ENCODE results near the gene MCCD1. TPM values are rescaled to one million over a fixed set of nuclear protein-coding genes. Genes with fewer than 3 reads are reported as not detected.
"Not testable (repeated sequence)": the region's sequence is repeated elsewhere in the genome, so short reads cannot be mapped to it uniquely, and the experiment has no call there.

Gene MCCD1
- total and polyA plus RNA-seq, 7 donors: not detected

DNA sequence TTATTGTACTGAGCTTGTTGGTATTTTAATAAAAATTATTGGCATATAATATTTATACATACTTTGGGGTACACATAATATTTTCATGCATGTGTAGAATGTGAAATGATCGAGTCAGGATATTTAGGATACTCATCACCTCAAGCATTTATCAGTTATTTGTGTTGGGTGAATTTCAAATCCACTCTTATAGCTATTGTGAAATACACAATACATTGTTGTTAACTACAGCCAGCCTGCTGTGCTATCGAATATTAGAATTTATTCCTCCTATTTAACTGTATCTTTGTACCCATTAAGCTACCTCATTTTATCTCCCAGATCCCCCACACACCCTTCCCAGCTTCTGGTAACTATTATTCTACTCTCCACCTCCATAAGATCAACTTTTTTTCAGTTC is 45.4 kb upstream of the MCCD1 start:
- no peak for DNase-seq
- no peaks in the 10 kb centered on the region for H3K9me3 ChIP-seq
- H3K27me3 ChIP-seq: peaks cover 0 to 9% (median 0%) of the 10 kb centered on the region in 3 donors
- no peaks in the 10 kb centered on the region for H3K4me1 ChIP-seq
- H3K36me3 ChIP-seq: no peaks in the 10 kb centered on the region
- TF ChIP-seq POLR2AphosphoS5 (IDR thresholded peaks at IDR 0.05): no peak
- TF ChIP-seq, protein P1, sequence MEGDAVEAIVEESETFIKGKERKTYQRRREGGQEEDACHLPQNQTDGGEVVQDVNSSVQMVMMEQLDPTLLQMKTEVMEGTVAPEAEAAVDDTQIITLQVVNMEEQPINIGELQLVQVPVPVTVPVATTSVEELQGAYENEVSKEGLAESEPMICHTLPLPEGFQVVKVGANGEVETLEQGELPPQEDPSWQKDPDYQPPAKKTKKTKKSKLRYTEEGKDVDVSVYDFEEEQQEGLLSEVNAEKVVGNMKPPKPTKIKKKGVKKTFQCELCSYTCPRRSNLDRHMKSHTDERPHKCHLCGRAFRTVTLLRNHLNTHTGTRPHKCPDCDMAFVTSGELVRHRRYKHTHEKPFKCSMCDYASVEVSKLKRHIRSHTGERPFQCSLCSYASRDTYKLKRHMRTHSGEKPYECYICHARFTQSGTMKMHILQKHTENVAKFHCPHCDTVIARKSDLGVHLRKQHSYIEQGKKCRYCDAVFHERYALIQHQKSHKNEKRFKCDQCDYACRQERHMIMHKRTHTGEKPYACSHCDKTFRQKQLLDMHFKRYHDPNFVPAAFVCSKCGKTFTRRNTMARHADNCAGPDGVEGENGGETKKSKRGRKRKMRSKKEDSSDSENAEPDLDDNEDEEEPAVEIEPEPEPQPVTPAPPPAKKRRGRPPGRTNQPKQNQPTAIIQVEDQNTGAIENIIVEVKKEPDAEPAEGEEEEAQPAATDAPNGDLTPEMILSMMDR (IDR thresholded peaks at IDR 0.05): no peak
- no peak for TF ChIP-seq POLR2A (IDR thresholded peaks at IDR 0.05)
- TF ChIP-seq EP300 (IDR thresholded peaks at IDR 0.05): no peak
- 77 to 90% methylated on average over 2 of the region's 2 CpGs for WGBS, 2 donors
- intact Hi-C loops (cut with DNase I): no loop called here
- no peak overlapping the region for H3K4me3 ChIP-seq
- no peak overlapping the region for H3K27ac ChIP-seq

DNA sequence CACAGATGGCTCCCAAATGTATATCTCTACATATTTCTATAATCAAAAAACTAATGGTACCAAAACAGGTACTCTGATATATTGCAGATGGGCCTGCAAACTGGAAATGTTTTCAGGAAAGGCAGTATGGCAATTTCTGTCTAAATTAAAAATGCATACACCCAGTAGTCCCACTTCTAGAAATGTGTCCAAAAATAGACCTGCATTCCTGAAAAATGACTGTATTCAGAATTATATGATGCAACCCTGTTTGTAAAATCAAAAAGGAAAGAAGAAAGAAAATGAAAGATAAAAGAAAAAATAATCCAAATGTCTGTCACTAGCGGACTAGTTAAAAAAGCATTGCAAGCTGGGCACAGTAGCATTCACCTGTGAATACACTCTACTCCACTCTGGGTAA is 43.7 kb upstream of the MCCD1 start:
- no peak overlapping the region for H3K27ac ChIP-seq
- H3K4me1 ChIP-seq: no peaks in the 10 kb centered on the region
- no peaks in the 10 kb centered on the region for H3K9me3 ChIP-seq
- H3K4me3 ChIP-seq: no peak overlapping the region
- WGBS, 2 donors: 79 to 92% methylated on average over 1 of the region's 1 CpG
- DNase-seq: no peak
- TF ChIP-seq POLR2A (IDR thresholded peaks at IDR 0.05) (no peak), EP300 (IDR thresholded peaks at IDR 0.05) (no peak), POLR2AphosphoS5 (IDR thresholded peaks at IDR 0.05) (no peak)
- TF ChIP-seq, protein P1 (IDR thresholded peaks at IDR 0.05): no peak
- no peaks in the 10 kb centered on the region for H3K36me3 ChIP-seq
- H3K27me3 ChIP-seq: peaks cover 0 to under 1% (median 0%) of the 10 kb centered on the region in 3 donors
- intact Hi-C loops (cut with DNase I): no loop called here

DNA sequence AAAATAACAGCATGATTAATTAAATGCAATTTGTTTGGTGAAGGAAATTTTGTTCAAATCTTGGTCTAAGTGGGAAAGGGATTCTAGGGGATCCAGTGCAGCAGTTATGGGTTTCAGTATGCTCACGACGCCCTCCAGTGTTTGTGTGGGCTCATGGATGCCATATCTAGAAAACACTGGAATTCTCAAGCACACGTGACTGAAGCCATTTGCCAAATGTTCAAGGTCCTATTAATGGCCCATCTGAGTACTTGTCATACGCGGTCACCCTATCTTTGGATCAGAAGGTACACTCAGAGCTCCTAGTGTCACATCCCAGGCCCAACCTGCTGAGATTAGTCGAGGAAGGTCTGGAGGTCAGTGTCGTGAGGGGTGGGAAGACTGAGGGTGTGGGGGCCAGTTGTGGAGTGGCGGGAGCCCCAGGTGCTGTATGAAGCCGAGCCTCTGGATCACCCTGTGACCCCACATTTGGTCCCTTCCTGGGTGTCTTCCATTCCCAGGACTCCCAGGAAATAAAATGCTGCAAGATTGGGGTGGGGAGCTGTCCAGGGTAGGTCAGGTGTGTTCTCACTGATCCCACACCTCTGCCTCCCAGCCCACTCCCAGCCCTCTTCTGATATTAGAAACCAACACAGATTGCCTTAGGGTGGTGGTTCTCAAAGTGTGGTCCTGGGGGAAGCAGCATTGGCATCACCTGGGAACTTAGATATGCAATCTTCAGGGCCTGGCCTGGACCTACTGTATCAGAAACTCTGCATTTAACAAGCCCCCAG is 42.5 kb upstream of the MCCD1 start:
- H3K4me1 ChIP-seq; H3K27ac ChIP-seq; H3K36me3 ChIP-seq; H3K9me3 ChIP-seq; DNase-seq; intact Hi-C loops (cut with DNase I); H3K4me3 ChIP-seq: not testable (repeated sequence)
- peaks cover 0 to 12% (median 0%) of the 10 kb centered on the region in 3 donors for H3K27me3 ChIP-seq
- WGBS, 2 donors: 0% methylated on average over 1 of the region's 9 CpGs; no CpG with 5 or more reads in 1 of the 2 donors

DNA sequence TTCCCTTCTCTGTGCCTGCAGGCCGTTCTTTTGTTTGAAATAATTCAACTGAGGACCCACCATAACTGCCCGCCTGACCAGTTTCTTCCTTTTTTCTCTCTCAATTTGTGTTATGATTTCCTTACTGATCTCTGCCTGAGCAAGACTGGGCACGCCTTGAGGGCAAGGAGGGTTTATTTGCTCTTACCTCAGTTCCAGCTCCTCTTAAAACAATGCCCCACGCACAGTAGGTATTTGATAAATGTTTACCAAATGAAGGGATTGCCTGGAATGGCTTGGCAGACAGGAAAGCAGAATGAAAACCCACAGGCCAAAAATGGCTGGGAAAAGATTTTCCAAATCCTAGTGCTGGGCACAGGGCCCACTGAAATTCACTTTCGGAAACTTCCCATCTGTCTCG is 41.1 kb upstream of the MCCD1 start:
- H3K9me3 ChIP-seq; DNase-seq; H3K4me3 ChIP-seq; H3K27ac ChIP-seq; intact Hi-C loops (cut with DNase I); H3K4me1 ChIP-seq; H3K36me3 ChIP-seq: not testable (repeated sequence)
- WGBS, 2 donors: 79 to 82% methylated on average over 6 of the region's 6 CpGs
- H3K27me3 ChIP-seq: peaks cover 0 to 17% (median 2%) of the 10 kb centered on the region in 3 donors

DNA sequence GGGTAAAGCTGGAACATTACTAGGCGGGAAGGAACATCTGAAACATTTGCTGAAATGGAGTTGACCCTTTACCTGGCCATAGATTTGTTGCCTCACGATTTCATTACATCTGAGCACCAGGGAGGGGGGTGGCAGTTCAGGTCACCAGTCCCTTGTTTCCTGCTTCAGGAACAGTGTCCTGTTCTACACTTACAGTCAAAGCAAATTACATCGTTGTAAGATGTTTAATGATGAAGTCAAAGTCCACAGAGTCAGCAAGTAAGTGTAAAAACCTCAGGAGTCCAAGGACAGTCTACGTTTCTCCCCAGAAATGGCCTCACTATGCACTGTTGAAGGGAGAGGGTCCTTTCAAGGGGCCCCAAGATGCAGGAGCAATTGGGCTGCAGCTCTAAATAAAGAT is 39.7 kb upstream of the MCCD1 start:
- H3K27me3 ChIP-seq: peaks cover 3 to 30% (median 16%) of the 10 kb centered on the region in 3 donors
- no peak overlapping the region for H3K4me3 ChIP-seq
- no peaks in the 10 kb centered on the region for H3K36me3 ChIP-seq
- H3K4me1 ChIP-seq: peaks cover 0 to 5% (median 3%) of the 10 kb centered on the region in 4 donors
- H3K27ac ChIP-seq: no peak overlapping the region
- intact Hi-C loops (cut with DNase I): no loop called here
- TF ChIP-seq, protein P1 (IDR thresholded peaks at IDR 0.05): no peak
- TF ChIP-seq EP300 (IDR thresholded peaks at IDR 0.05): no peak
- no peak for TF ChIP-seq POLR2AphosphoS5 (IDR thresholded peaks at IDR 0.05)
- TF ChIP-seq POLR2A (IDR thresholded peaks at IDR 0.05): no peak
- H3K9me3 ChIP-seq: no peaks in the 10 kb centered on the region
- DNase-seq: no peak
- 20 to 79% methylated on average over 4 of the region's 4 CpGs for whole genome bisulfite sequencing, 2 donors
